Activated CD4-positive, alpha-beta T cell treated with anti-CD3 and anti-CD28 coated beads for 36 hours (primary cell): Measurements from ENCODE around the gene LRBA. TPM values are rescaled to one million over a fixed set of nuclear protein-coding genes. Genes with fewer than 3 reads are reported as not detected.

ENCODE experiments used
- ATAC-seq: fragments of 200-7000 bp; cut with Tn5 transposase; one replicate; pipeline ENCODE4 v1.10.0; 2021; ENCODE audit warnings: mild to moderate bottlenecking, moderate library complexity
- CTCF ChIA-PET: fragments of 350-600 bp; sonication (Branson Sonifier 250); formaldehyde crosslinking; loops from one replicate; lab custom pipeline; 2021; ENCODE audit warnings: antibody characterized with exemption; lab: Charles Lee
- POLR2A ChIA-PET: fragments of 350-600 bp; sonication (Branson Sonifier 250); formaldehyde crosslinking; loops from one replicate; lab custom pipeline; 2021; ENCODE audit warnings: antibody characterized with exemption, inconsistent platforms; lab: Charles Lee
- DNase-seq: peaks from one replicate; pipeline ENCODE4 v3.0.0-alpha.2; 2020
- H3K27ac Mint-ChIP-seq: one replicate; pipeline ENCODE4 v1.8.0; 2021; ENCODE audit warnings: mixed read lengths
- H3K27me3 Mint-ChIP-seq: one replicate; pipeline ENCODE4 v1.8.0; 2021; ENCODE audit warnings: mixed read lengths
- H3K36me3 Mint-ChIP-seq: one replicate; pipeline ENCODE4 v1.8.0; 2021; ENCODE audit warnings: low read depth, mixed read lengths
- H3K4me1 Mint-ChIP-seq: one replicate; pipeline ENCODE4 v1.8.0; 2021; ENCODE audit warnings: mixed read lengths
- H3K4me3 Mint-ChIP-seq: one replicate; pipeline ENCODE4 v1.8.0; 2021; ENCODE audit warnings: mild to moderate bottlenecking, moderate library complexity, mixed read lengths
- H3K9me3 Mint-ChIP-seq: one replicate; pipeline ENCODE4 v1.8.0; 2021; ENCODE audit warnings: low read depth, mixed read lengths
- intact Hi-C, 2 experiments: fragments of 100-400 bp; cut with DNase I in 1 of 2; cut with micrococcal nuclease in 1 of 2; formaldehyde crosslinking; loops; one replicate each; pipeline versions ENCODE4 v1.14.2 to v1.15.1; 2022 to 2024; cut with DNase I, micrococcal nuclease
- total RNA-seq, 2 experiments: library from RNA; stranded (reverse); gene quantifications; one replicate each; pipeline ENCODE4 v1.2.3, GENCODE V29; 2021

The LRBA gene
- total RNA-seq, 2 experiments from 2014 or later: 56.6 to 59.2 TPM

DNA sequence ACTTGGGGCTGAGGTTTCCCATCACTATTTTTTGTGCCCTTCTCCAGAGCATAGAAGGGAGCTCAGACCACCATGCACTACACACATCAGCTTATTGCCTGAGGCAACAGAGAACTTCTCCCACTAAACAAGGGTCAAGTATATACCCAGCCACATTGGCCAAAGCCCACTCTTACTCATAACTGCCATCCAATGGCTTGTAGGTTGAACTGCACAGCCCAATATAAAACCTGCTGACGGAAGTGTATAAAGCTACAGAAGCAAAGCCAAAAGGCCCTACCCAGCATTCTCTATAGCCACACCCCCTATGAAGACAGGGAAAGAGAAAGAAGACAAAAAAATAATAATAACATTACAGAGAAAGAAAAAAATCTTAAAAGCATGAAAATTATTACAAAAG is 139.7 kb downstream of the LRBA start:
- H3K27ac Mint-ChIP-seq: no peak overlapping the region
- ChIA-PET POLR2A (no interaction called here), CTCF (interaction anchor here (0.7 to 2.1 kb wide), 3 partner anchors 8 to 421 kb away, joined by 3 to 12 read pairs (median 3); no protein-coding TSS in a partner anchor)
- no peak overlapping the region for H3K4me3 Mint-ChIP-seq
- peaks cover 9% of the 10 kb centered on the region for H3K4me1 Mint-ChIP-seq
- H3K36me3 Mint-ChIP-seq: peaks cover 53% of the 10 kb centered on the region
- H3K9me3 Mint-ChIP-seq: peaks cover 2% of the 10 kb centered on the region
- ATAC-seq: no peak
- no peak for DNase-seq
- intact Hi-C loops: no loop called here
- H3K27me3 Mint-ChIP-seq: no peaks in the 10 kb centered on the region

DNA sequence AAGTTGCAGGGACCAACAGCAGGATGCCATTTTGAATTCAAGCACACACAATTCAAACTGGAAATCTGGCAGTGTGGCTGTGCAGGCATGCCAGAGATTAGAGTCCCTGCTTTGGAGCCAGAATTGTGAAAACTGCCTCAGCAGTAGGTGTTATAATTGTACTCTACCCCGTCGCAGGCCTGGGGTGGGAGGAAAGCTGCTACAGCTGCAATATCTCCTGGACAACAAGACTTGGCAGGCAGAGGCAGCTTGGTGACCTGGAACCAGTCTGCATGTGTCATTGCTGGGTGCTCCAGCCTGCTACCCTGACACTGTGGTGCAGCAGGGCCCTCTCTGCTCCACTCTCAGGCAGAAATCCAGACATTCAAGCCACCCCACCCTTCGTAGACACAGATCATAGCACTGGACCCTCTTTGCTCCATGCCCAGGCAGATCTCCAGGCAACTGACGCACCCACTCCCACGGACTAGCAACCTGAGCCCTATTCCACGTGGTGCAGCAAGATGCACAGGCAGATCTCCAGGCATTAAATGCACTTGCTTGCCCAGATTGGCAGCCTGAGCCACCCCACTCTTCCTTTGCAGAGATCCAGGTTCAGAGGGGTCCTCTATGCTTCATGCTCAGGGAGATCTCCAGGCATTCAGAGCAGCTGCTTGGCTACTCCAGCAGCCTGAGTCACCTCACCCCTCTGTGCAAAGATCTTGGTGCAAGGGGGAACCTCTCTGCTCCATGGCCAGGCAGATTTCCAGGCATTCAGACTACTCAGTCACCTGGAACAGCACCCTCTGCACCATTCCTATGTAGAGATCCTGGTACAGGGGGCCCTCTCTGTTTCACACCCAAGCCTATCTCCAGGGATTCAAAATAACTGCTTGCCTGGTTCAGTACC is 140.5 kb downstream of the LRBA start:
- ATAC-seq (no peak), DNase-seq (no peak)
- Mint-ChIP-seq H3K4me1 (peaks cover 9% of the 10 kb centered on the region), H3K36me3 (peaks cover 45% of the 10 kb centered on the region), H3K9me3 (peaks cover 2% of the 10 kb centered on the region), H3K27me3 (no peaks in the 10 kb centered on the region), H3K27ac (no peak overlapping the region), H3K4me3 (no peak overlapping the region)
- intact Hi-C loops: no loop called here
- POLR2A ChIA-PET: no interaction called here
- CTCF ChIA-PET: interaction anchor here (2.1 kb wide), 1 partner anchor 7 kb away, joined by 12 read pairs; no protein-coding TSS in a partner anchor

DNA sequence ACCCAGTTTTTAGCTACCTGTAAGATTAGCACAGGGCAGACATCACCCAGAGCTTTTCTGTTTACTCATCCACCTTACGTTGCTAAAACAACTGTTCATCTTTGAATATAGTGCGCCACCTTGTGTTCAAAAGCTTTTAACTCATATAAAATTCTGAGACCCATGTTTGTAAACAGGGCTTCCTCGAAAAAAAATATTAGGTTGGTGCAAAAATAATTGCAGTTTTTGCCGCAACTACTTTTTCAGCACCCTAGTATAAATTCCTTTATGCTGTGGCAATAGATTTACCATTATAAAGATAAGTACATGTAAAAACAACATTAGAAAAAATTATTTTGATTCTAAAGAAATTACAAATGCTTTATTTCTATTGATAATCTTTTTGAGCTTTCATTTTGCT is 147.9 kb downstream of the LRBA start:
- DNase-seq (peak; percentile 17), ATAC-seq (peak; percentile 66)
- Mint-ChIP-seq H3K9me3 (no peaks in the 10 kb centered on the region), H3K27ac (no peak overlapping the region), H3K27me3 (no peaks in the 10 kb centered on the region), H3K4me3 (no peak overlapping the region), H3K36me3 (peaks cover 7% of the 10 kb centered on the region), H3K4me1 (no peaks in the 10 kb centered on the region)
- CTCF ChIA-PET: interaction anchor here (0.6 to 4.9 kb wide), 41 partner anchors 9 to 869 kb away, joined by 3 to 23 read pairs (median 4); no protein-coding TSS in a partner anchor
- POLR2A ChIA-PET: interaction anchor here (0.6 kb wide), 1 partner anchor 224 kb away, joined by 6 read pairs; no protein-coding TSS in a partner anchor
- intact Hi-C loops: loop anchor here (1.0 to 5.0 kb wide), 4 partner anchors 50 to 886 kb away; no protein-coding TSS in a partner anchor

DNA sequence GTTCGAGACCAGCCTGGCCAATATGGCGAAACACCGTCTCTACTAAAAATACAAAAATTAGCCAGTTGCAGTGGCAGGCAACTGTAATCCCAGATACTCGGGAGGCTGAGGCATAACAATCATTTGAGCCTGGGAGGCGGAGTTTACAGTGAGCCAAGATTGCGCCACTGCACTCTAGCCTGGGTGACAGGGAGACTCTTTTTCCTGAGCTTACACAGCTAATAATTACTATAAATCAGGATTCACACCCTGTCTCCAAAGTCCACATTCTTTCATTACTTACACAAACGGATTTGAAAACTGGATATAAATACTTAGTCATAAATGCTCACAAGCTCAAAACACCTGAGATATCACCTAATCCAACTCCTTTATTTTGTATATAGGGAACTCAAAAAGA is 151.6 kb downstream of the LRBA start:
- no peak overlapping the region for H3K27ac Mint-ChIP-seq
- peaks cover 5% of the 10 kb centered on the region for H3K36me3 Mint-ChIP-seq
- no peak overlapping the region for H3K4me3 Mint-ChIP-seq
- no peaks in the 10 kb centered on the region for H3K9me3 Mint-ChIP-seq
- no peaks in the 10 kb centered on the region for H3K27me3 Mint-ChIP-seq
- ATAC-seq (no peak), DNase-seq (no peak)
- intact Hi-C loops: no loop called here
- H3K4me1 Mint-ChIP-seq: no peaks in the 10 kb centered on the region
- ChIA-PET CTCF (no interaction called here), POLR2A (no interaction called here)

DNA sequence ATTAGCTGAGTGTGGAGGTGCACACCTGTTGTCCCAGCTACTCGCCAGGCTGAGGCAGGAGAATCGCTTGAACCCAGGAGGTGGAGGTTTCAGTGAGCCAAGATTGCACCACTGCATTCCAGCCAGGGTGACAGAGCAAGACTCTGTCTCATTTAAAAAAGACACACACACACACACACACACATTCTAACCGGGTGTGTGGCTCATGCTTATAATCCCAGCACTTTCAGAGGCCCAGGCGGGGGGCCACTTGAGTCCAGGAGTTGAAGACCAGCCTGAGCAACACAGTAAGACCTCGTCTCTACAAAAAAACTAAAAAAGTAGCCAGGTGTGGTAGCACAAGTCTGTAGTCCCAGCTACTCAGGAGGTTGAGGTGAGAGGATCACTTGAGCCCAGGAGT is 152.3 kb downstream of the LRBA start:
- no peaks in the 10 kb centered on the region for H3K27me3 Mint-ChIP-seq
- H3K4me1 Mint-ChIP-seq: no peaks in the 10 kb centered on the region
- peaks cover 3% of the 10 kb centered on the region for H3K36me3 Mint-ChIP-seq
- intact Hi-C loops: no loop called here
- ATAC-seq (no peak), DNase-seq (no peak)
- no peak overlapping the region for H3K27ac Mint-ChIP-seq
- H3K4me3 Mint-ChIP-seq: no peak overlapping the region
- H3K9me3 Mint-ChIP-seq: no peaks in the 10 kb centered on the region
- CTCF ChIA-PET: no interaction called here
- POLR2A ChIA-PET: interaction anchor here (0.6 kb wide), 1 partner anchor 102 kb away, joined by 6 read pairs; no protein-coding TSS in a partner anchor

DNA sequence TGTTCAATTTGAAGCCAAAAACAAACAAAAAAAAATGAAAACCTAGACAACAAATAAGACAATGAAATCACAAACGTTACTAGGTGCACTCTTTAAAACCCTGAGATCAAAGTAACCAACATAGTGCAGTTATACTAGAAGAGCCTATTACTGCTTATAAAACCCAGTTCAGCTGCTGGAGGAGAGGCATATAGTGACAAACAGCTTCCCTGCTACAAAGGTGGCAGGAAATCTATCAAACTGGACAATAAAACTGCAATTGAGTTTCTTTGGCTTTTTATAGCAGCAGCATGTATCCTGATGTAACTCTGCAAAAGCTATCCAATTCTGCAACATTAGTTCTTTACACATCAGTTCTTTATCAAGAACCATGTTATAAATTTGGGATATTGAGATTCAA is 155.6 kb downstream of the LRBA start:
- H3K27me3 Mint-ChIP-seq: no peaks in the 10 kb centered on the region
- peaks cover 6% of the 10 kb centered on the region for H3K36me3 Mint-ChIP-seq
- H3K9me3 Mint-ChIP-seq: no peaks in the 10 kb centered on the region
- ATAC-seq (no peak), DNase-seq (no peak)
- no peak overlapping the region for H3K27ac Mint-ChIP-seq
- no peaks in the 10 kb centered on the region for H3K4me1 Mint-ChIP-seq
- intact Hi-C loops: no loop called here
- CTCF ChIA-PET: no interaction called here
- H3K4me3 Mint-ChIP-seq: no peak overlapping the region
- POLR2A ChIA-PET: no interaction called here

DNA sequence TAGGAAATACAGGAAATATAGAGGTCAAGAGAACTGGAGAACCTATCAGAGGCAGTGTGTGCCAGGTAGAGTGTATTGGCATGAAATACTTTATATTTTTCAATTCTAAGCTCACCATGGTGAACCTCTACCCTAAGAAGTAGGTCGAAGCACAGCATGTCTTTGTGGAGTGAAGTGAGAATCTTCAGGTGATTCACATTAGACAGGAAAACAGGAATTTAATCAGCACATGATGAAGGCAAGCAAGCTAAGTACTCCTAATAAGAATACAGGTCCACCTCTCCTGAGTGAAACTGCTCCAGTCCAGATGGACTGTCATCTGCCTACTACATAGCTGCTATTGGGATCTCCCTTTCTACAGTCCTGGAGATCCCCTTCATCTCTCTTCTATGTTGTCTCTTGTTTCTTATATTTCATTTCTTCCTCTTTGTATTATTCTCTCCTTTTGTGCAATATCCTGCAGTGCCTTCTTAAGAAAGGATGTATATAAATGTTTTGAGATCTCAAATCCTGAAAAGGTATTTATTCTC is 159.0 kb downstream of the LRBA start:
- Mint-ChIP-seq H3K36me3 (peaks cover 15% of the 10 kb centered on the region), H3K4me1 (no peaks in the 10 kb centered on the region), H3K27me3 (no peaks in the 10 kb centered on the region), H3K4me3 (no peak overlapping the region), H3K9me3 (no peaks in the 10 kb centered on the region), H3K27ac (no peak overlapping the region)
- no peak for DNase-seq
- intact Hi-C loops: no loop called here
- ChIA-PET POLR2A (no interaction called here), CTCF (interaction anchor here (0.9 to 3.0 kb wide), 4 partner anchors 9 to 17 kb away, joined by 3 to 22 read pairs (median 4); no protein-coding TSS in a partner anchor)
- ATAC-seq: no peak

DNA sequence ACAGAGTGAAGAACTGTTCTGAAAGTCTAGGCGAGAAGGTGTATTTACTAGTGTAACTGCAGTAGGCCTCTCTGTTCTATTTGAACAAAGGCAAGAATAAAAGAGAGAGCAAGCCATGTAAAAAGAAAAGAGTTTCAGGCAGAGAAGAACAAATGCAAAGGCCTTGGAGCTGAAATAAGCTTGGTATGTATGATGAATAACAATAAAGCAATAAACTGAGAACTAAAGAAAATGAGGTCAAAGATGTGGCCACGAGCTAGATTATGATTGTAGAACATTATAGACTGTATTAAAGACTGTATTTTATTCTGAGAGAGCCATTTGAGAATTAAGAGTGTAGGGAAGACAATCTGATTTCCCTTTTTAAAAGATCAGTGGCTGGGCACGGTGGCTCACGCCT is 160.5 kb downstream of the LRBA start:
- no peak overlapping the region for H3K4me3 Mint-ChIP-seq
- ATAC-seq: no peak
- no peak overlapping the region for H3K27ac Mint-ChIP-seq
- peaks cover 22% of the 10 kb centered on the region for H3K36me3 Mint-ChIP-seq
- no peaks in the 10 kb centered on the region for H3K9me3 Mint-ChIP-seq
- H3K4me1 Mint-ChIP-seq: no peaks in the 10 kb centered on the region
- ChIA-PET POLR2A (no interaction called here), CTCF (interaction anchor here (1.0 to 3.0 kb wide), 3 partner anchors 10 to 29 kb away, joined by 3 to 22 read pairs (median 5); no protein-coding TSS in a partner anchor)
- DNase-seq: no peak
- H3K27me3 Mint-ChIP-seq: no peaks in the 10 kb centered on the region
- intact Hi-C loops: no loop called here

DNA sequence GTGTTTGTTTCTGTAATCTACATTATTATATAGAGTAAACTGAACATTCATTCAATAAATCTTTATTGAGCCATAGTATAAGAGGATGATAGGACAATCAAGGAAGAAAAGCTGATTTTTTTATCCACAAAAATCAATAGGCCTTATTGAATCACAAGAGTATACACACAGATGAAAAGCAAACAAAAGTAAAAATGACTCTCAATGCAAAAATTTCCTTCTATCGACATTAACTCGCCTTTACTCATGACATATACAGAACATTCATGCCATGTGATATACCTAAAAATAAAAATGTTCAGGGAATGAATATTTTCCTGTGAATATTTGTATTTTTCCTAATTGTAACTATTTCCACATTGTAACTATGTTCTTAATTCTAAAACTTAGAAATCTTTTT is 161.2 kb downstream of the LRBA start:
- H3K27ac Mint-ChIP-seq: no peak overlapping the region
- ChIA-PET CTCF (interaction anchor here (2.4 kb wide), 1 partner anchor 10 kb away, joined by 5 read pairs; no protein-coding TSS in a partner anchor), POLR2A (no interaction called here)
- H3K4me3 Mint-ChIP-seq: no peak overlapping the region
- no peaks in the 10 kb centered on the region for H3K4me1 Mint-ChIP-seq
- intact Hi-C loops: no loop called here
- DNase-seq (no peak), ATAC-seq (no peak)
- no peaks in the 10 kb centered on the region for H3K27me3 Mint-ChIP-seq
- H3K36me3 Mint-ChIP-seq: peaks cover 29% of the 10 kb centered on the region
- H3K9me3 Mint-ChIP-seq: no peaks in the 10 kb centered on the region

DNA sequence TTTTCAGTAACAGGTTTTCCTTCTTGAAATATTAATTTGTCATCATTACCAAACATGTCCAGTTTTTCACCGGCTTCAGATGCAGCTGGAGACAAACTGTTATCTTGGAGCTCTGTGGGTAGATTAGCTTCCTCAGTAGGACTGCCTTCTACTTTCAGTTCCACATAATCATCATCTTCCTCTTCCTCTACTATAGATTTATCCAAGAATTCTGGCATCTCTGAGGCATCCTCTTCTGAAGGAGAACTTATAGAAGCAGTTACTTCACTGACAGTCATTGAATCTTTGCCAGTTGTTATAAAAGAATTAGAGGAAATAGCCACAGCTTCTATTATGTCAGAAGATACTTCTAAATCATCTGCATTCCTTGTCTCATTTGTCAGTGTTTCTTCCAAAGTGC is 162.9 kb downstream of the LRBA start:
- intact Hi-C loops: no loop called here
- POLR2A ChIA-PET: no interaction called here
- peaks cover 38% of the 10 kb centered on the region for H3K36me3 Mint-ChIP-seq
- no peaks in the 10 kb centered on the region for H3K27me3 Mint-ChIP-seq
- DNase-seq (no peak), ATAC-seq (no peak)
- no peak overlapping the region for H3K4me3 Mint-ChIP-seq
- CTCF ChIA-PET: interaction anchor here (0.7 kb wide), 1 partner anchor 632 kb away, joined by 3 read pairs; no protein-coding TSS in a partner anchor
- H3K9me3 Mint-ChIP-seq: no peaks in the 10 kb centered on the region
- no peak overlapping the region for H3K27ac Mint-ChIP-seq
- no peaks in the 10 kb centered on the region for H3K4me1 Mint-ChIP-seq

DNA sequence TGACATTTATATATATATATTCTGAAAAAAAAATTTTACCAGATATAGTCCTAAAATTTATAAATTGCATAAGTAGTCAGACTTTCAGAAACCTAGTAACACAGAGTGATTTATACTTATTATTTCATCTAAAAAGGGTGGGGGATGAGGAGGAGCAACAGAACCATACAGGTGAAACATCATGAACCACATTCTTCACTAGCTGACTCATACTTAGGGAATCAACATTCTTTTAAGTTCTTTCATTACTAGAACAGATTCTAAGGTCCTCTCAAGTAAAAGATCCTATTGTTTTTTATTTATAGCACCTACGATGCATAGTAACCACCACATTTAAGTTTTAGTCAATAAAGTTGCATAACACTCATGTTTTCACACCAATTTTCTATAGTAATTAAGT is 166.1 kb downstream of the LRBA start:
- H3K27me3 Mint-ChIP-seq: no peaks in the 10 kb centered on the region
- H3K4me1 Mint-ChIP-seq: no peaks in the 10 kb centered on the region
- no peak overlapping the region for H3K4me3 Mint-ChIP-seq
- ATAC-seq (peak; percentile 36), DNase-seq (no peak)
- no peak overlapping the region for H3K27ac Mint-ChIP-seq
- H3K9me3 Mint-ChIP-seq: no peaks in the 10 kb centered on the region
- intact Hi-C loops: no loop called here
- peaks cover 51% of the 10 kb centered on the region for H3K36me3 Mint-ChIP-seq
- ChIA-PET CTCF (interaction anchor here (0.9 kb wide), 1 partner anchor 19 kb away, joined by 6 read pairs; no protein-coding TSS in a partner anchor), POLR2A (interaction anchor here (0.6 kb wide), 1 partner anchor 1240 kb away, joined by 3 read pairs; no protein-coding TSS in a partner anchor)
